GM23248 (cell line): Measurements from ENCODE around the gene SLC5A8. TPM values are rescaled to one million over a fixed set of nuclear protein-coding genes. Genes with fewer than 3 reads are reported as not detected.

Experiments
- DNase-seq: peaks from one replicate; pipeline ENCODE4 v3.0.0-alpha.2; 2015
- H2AFZ ChIP-seq: fragments of 200-600 bp; sonication (generic); 2 replicates; pipeline ENCODE4 v1.6.1; 2016; ENCODE audit warnings: antibody characterized with exemption
- H3F3A ChIP-seq: fragments of 200-600 bp; sonication (generic); 2 replicates; pipeline ENCODE4 v1.6.1; 2016; ENCODE audit warnings: mild to moderate bottlenecking, antibody characterized with exemption, mixed run types; ENCODE audit not compliant: insufficient read depth
- H3K27ac ChIP-seq: fragments of 200-600 bp; sonication (generic); 2 replicates; pipeline ENCODE4 v1.5.1; 2016; ENCODE audit warnings: mild to moderate bottlenecking
- H3K27me3 ChIP-seq: fragments of 200-600 bp; sonication (generic); replicated peaks from 2 replicates; pipeline ENCODE4 v1.6.1; 2016; ENCODE audit warnings: mild to moderate bottlenecking; ENCODE audit not compliant: insufficient read depth
- H3K36me3 ChIP-seq: fragments of 200-600 bp; sonication (generic); 2 replicates; pipeline ENCODE4 v1.6.1; 2016; ENCODE audit warnings: low read depth, mild to moderate bottlenecking
- H3K4me1 ChIP-seq: fragments of 200-600 bp; sonication (generic); 2 replicates; pipeline ENCODE4 v1.6.1; 2016; ENCODE audit warnings: mild to moderate bottlenecking; ENCODE audit not compliant: insufficient read depth
- H3K4me2 ChIP-seq: fragments of 200-600 bp; sonication (generic); one replicate; pipeline ENCODE4 v1.6.1; 2016; ENCODE audit warnings: mild to moderate bottlenecking; ENCODE audit not compliant: unreplicated experiment
- H3K4me3 ChIP-seq: fragments of 200-600 bp; sonication (generic); 2 replicates; pipeline ENCODE4 v1.5.1; 2016; ENCODE audit warnings: mild to moderate bottlenecking
- H3K79me2 ChIP-seq: fragments of 200-600 bp; sonication (generic); 2 replicates; pipeline ENCODE4 v1.6.1; 2016; ENCODE audit warnings: mild to moderate bottlenecking; ENCODE audit not compliant: insufficient read depth
- H3K9ac ChIP-seq: fragments of 200-600 bp; sonication (generic); 2 replicates; pipeline ENCODE4 v1.6.1; 2016; ENCODE audit warnings: mild to moderate bottlenecking
- H3K9me2 ChIP-seq: fragments of 200-600 bp; sonication (generic); 2 replicates; pipeline ENCODE4 v1.6.1; 2016; ENCODE audit warnings: mixed run types, mild to moderate bottlenecking, moderate library complexity; ENCODE audit not compliant: insufficient read depth
- H3K9me3 ChIP-seq: fragments of 200-600 bp; sonication (generic); one replicate; pipeline ENCODE4 v1.6.1; 2017; ENCODE audit warnings: low read depth
- H4K20me1 ChIP-seq: fragments of 200-600 bp; sonication (generic); 2 replicates; pipeline ENCODE4 v1.6.0; 2016; ENCODE audit not compliant: insufficient read depth
- EZH2 ChIP-seq: fragments of 200-600 bp; sonication (generic); IDR thresholded peaks from 2 replicates; pipeline ENCODE4 v1.6.1; 2018; ENCODE audit warnings: antibody characterized with exemption, mild to moderate bottlenecking; ENCODE audit not compliant: insufficient read depth, poor library complexity, severe bottlenecking
- EZH2phosphoT487 ChIP-seq: fragments of 200-600 bp; sonication (generic); IDR thresholded peaks from 2 replicates; pipeline ENCODE4 v1.6.1; 2018; ENCODE audit warnings: antibody characterized with exemption, moderate library complexity, mild to moderate bottlenecking, low read depth; ENCODE audit not compliant: insufficient read depth
- WGBS, 2 experiments: methylation state at CpG; one replicate each; pipeline ENCODE4 v1.1.6; 2015 to 2017; ENCODE audit warnings: low lambda C conversion rate in 2 of 2, low coverage in 1 of 2; ENCODE audit errors: missing lambda C conversion rate in 2 of 2; 5-methylcytosine and 5-hydroxymethylcytosine counted together
- in situ Hi-C: fragments of 300-500 bp; cut with MboI; formaldehyde crosslinking; loops from 2 replicates; pipeline ENCODE4 v1.15.0; 2020
- polyA plus RNA-seq: library from polyadenylated mRNA; unstranded; fragments of >200 nt; fragmentation: Nextera tagmentation; extraction: Ambion mirVana; gene quantifications from 2 replicates; pipeline ENCODE4 v1.2.1, GENCODE V29; 2016
- total RNA-seq: library from RNA; depleted of rRNA; stranded (reverse); fragments of >200 nt; shearing (Covaris generic); gene quantifications from 2 replicates; pipeline ENCODE4 v1.2.3, GENCODE V29; 2014

SLC5A8 gene
- total and polyA plus RNA-seq, 2 experiments from 2014 or later: not detected

GRCh38 chr12:101243074-101243473 lies 33.0 kb upstream of the SLC5A8 start:
- in situ Hi-C loops: no loop called here
- Histone ChIP-seq H3K4me1 (no peaks in the 10 kb centered on the region), H3K36me3 (no peaks in the 10 kb centered on the region), H3K9ac (no peak overlapping the region), H3F3A (no peaks in the 10 kb centered on the region), H3K4me3 (no peak overlapping the region), H3K4me2 (no peak overlapping the region), H3K9me3 (no peaks in the 10 kb centered on the region), H3K27me3 (no peaks in the 10 kb centered on the region; the same call in 1 of the 2 replicates), H2AFZ (no peak overlapping the region), H3K9me2 (no peaks in the 10 kb centered on the region), H3K79me2 (no peaks in the 10 kb centered on the region), H3K27ac (no peak overlapping the region), H4K20me1 (no peaks in the 10 kb centered on the region)
- WGBS, 2 experiments: 63 to 68% methylated on average over 2 of the region's 2 CpGs
- peak; percentile 14 for DNase-seq
- TF ChIP-seq EZH2 (no peak), EZH2phosphoT487 (no peak)

GRCh38 chr12:101238800-101239329 lies 28.8 kb upstream of the SLC5A8 start:
- H3K36me3 ChIP-seq: no peaks in the 10 kb centered on the region
- no peaks in the 10 kb centered on the region for H4K20me1 ChIP-seq
- no peak overlapping the region for H3K4me2 ChIP-seq
- no peaks in the 10 kb centered on the region for H3K9me2 ChIP-seq
- H3K9me3 ChIP-seq: no peaks in the 10 kb centered on the region
- TF ChIP-seq EZH2 (no peak), EZH2phosphoT487 (no peak)
- H3K4me3 ChIP-seq: no peak overlapping the region
- WGBS, 2 experiments: 17 to 25% methylated on average over 6 of the region's 6 CpGs
- no peak overlapping the region for H3K9ac ChIP-seq
- no peaks in the 10 kb centered on the region; the same call in 1 of the 2 replicates for H3K27me3 ChIP-seq
- in situ Hi-C loops: no loop called here
- DNase-seq: no peak
- H3K27ac ChIP-seq: no peak overlapping the region
- no peak overlapping the region for H2AFZ ChIP-seq
- H3K79me2 ChIP-seq: no peaks in the 10 kb centered on the region
- no peaks in the 10 kb centered on the region for H3K4me1 ChIP-seq
- H3F3A ChIP-seq: no peaks in the 10 kb centered on the region

GRCh38 chr12:101238306-101238705 lies 28.3 kb upstream of the SLC5A8 start:
- Histone ChIP-seq H3K27ac (no peak overlapping the region), H3K27me3 (no peaks in the 10 kb centered on the region; the same call in 1 of the 2 replicates)

GRCh38 chr12:101235686-101236085 lies 25.6 kb upstream of the SLC5A8 start:
- Histone ChIP-seq H3K9me3 (no peaks in the 10 kb centered on the region), H3K4me3 (no peak overlapping the region)

More at GRCh38 chr12:101238306-101238705, 28.3 kb upstream of the SLC5A8 start:
- H4K20me1 ChIP-seq: no peaks in the 10 kb centered on the region
- no peaks in the 10 kb centered on the region for H3K79me2 ChIP-seq
- H3K9ac ChIP-seq: no peak overlapping the region
- no peak overlapping the region for H2AFZ ChIP-seq
- H3K4me1 ChIP-seq: no peaks in the 10 kb centered on the region
- no peak overlapping the region for H3K4me3 ChIP-seq
- 2 to 3% methylated on average over 4 of the region's 4 CpGs for WGBS, 2 experiments
- in situ Hi-C loops: no loop called here
- no peaks in the 10 kb centered on the region for H3F3A ChIP-seq
- no peaks in the 10 kb centered on the region for H3K9me3 ChIP-seq
- H3K4me2 ChIP-seq: no peak overlapping the region
- no peak for DNase-seq
- H3K36me3 ChIP-seq: no peaks in the 10 kb centered on the region
- TF ChIP-seq EZH2phosphoT487 (no peak), EZH2 (no peak)
- no peaks in the 10 kb centered on the region for H3K9me2 ChIP-seq

More at GRCh38 chr12:101235686-101236085, 25.6 kb upstream of the SLC5A8 start:
- no peak for TF ChIP-seq EZH2phosphoT487
- TF ChIP-seq EZH2: no peak
- no peaks in the 10 kb centered on the region for H3K9me2 ChIP-seq
- H3K4me1 ChIP-seq: peaks cover 9% of the 10 kb centered on the region
- no peak overlapping the region for H2AFZ ChIP-seq
- H3K4me2 ChIP-seq: no peak overlapping the region
- in situ Hi-C loops: no loop called here
- no peak overlapping the region for H3K27ac ChIP-seq
- WGBS, 2 experiments: 84 to 85% methylated on average over 2 of the region's 2 CpGs
- H3F3A ChIP-seq: peaks cover 6% of the 10 kb centered on the region
- no peaks in the 10 kb centered on the region for H3K36me3 ChIP-seq
- DNase-seq: no peak
- no peak overlapping the region for H3K9ac ChIP-seq
- H3K79me2 ChIP-seq: no peaks in the 10 kb centered on the region
- H4K20me1 ChIP-seq: no peaks in the 10 kb centered on the region
- no peaks in the 10 kb centered on the region; the same call in 1 of the 2 replicates for H3K27me3 ChIP-seq
